Neural progenitor cell (in vitro differentiated cells): Measurements from ENCODE around the gene INCA1. TPM values are rescaled to one million over a fixed set of nuclear protein-coding genes. Genes with fewer than 3 reads are reported as not detected.

Experiments
- DNase-seq: peaks from one replicate; pipeline ENCODE4 v3.0.0-alpha.2; 2016; ENCODE audit warnings: low spot score
- H2AFZ ChIP-seq: fragments of 200-600 bp; sonication (generic); replicated peaks from 2 replicates; pipeline ENCODE4 v1.6.1; 2016; ENCODE audit warnings: antibody characterized with exemption
- H3F3A ChIP-seq: fragments of 200-600 bp; sonication (generic); 2 replicates; pipeline ENCODE4 v1.6.1; 2016; ENCODE audit warnings: antibody characterized with exemption, low read depth
- H3K27ac ChIP-seq: fragments of 200-600 bp; sonication (generic); 2 replicates; pipeline ENCODE4 v1.5.1; 2016; ENCODE audit warnings: mild to moderate bottlenecking
- H3K27me3 ChIP-seq: fragments of 200-600 bp; sonication (generic); 2 replicates; pipeline ENCODE4 v1.6.1; 2016; ENCODE audit warnings: mild to moderate bottlenecking, moderate library complexity
- H3K36me3 ChIP-seq: fragments of 200-600 bp; sonication (generic); 2 replicates; pipeline ENCODE4 v1.5.1; 2016
- H3K4me1 ChIP-seq: fragments of 200-600 bp; sonication (generic); 2 replicates; pipeline ENCODE4 v1.6.1; 2016; ENCODE audit warnings: mixed run types
- H3K4me2 ChIP-seq: fragments of 200-600 bp; sonication (generic); 2 replicates; pipeline ENCODE4 v1.6.1; 2016
- H3K4me3 ChIP-seq: fragments of 200-600 bp; sonication (generic); 2 replicates; pipeline ENCODE4 v1.5.1; 2016
- H3K79me2 ChIP-seq: fragments of 200-600 bp; sonication (generic); 2 replicates; pipeline ENCODE4 v1.6.1; 2016; ENCODE audit warnings: low read depth
- H3K9ac ChIP-seq: fragments of 200-600 bp; sonication (generic); 2 replicates; pipeline ENCODE4 v1.6.1; 2016
- H3K9me3 ChIP-seq: fragments of 200-600 bp; sonication (generic); 2 replicates; pipeline ENCODE4 v1.5.1; 2016; ENCODE audit warnings: low read depth
- H4K20me1 ChIP-seq: fragments of 200-600 bp; sonication (generic); 2 replicates; pipeline ENCODE4 v1.6.1; 2016; ENCODE audit warnings: low read depth
- H3K27ac Mint-ChIP-seq: 3 replicates; pipeline ENCODE4 v1.8.0; 2021; ENCODE audit warnings: mixed read lengths
- H3K27me3 Mint-ChIP-seq: 2 replicates; pipeline ENCODE4 v1.8.0; 2022; ENCODE audit warnings: low read depth, mild to moderate bottlenecking, inconsistent platforms, moderate library complexity, mixed read lengths; ENCODE audit not compliant: insufficient read depth
- H3K36me3 Mint-ChIP-seq: 3 replicates; pipeline ENCODE4 v1.8.0; 2021; ENCODE audit warnings: mixed read lengths
- H3K4me1 Mint-ChIP-seq: 3 replicates; pipeline ENCODE4 v1.8.0; 2021; ENCODE audit warnings: mixed read lengths
- H3K4me3 Mint-ChIP-seq: 3 replicates; pipeline ENCODE4 v1.8.0; 2021; ENCODE audit warnings: mild to moderate bottlenecking, moderate library complexity, mixed read lengths
- H3K9me3 Mint-ChIP-seq: 3 replicates; pipeline ENCODE4 v1.8.0; 2020; ENCODE audit warnings: mixed read lengths
- CTCF ChIP-seq: fragments of 200-600 bp; sonication (generic); IDR thresholded peaks from 2 replicates; pipeline ENCODE4 v1.5.1; 2017; ENCODE audit warnings: antibody characterized with exemption, mild to moderate bottlenecking
- EZH2 ChIP-seq: fragments of 200-600 bp; sonication (generic); IDR thresholded peaks from 2 replicates; pipeline ENCODE4 v1.6.1; 2017; ENCODE audit warnings: antibody characterized with exemption, mild to moderate bottlenecking, moderate library complexity
- EZH2phosphoT487 ChIP-seq: fragments of 200-600 bp; sonication (generic); IDR thresholded peaks from 2 replicates; pipeline ENCODE4 v1.6.1; 2017; ENCODE audit warnings: antibody characterized with exemption
- total RNA-seq: library from RNA; depleted of rRNA; stranded (reverse); fragments of >200 nt; gene quantifications from 2 replicates; pipeline ENCODE4 v1.2.3, GENCODE V29; 2015; ENCODE audit warnings: low replicate concordance

The INCA1 gene
- total RNA-seq, 1 donor from 2014 or later = 0.52 TPM

- no peaks in the 10 kb centered on the region for H3K9me3 ChIP-seq
- H3K36me3 Mint-ChIP-seq = peaks cover 21% of the 10 kb centered on the region
- no peak overlapping the region for H3K27ac ChIP-seq
- H4K20me1 ChIP-seq = no peaks in the 10 kb centered on the region
- no peaks in the 10 kb centered on the region for H3K27me3 ChIP-seq
- no peak overlapping the region for H3K4me2 ChIP-seq
- H3F3A ChIP-seq = peaks cover 27% of the 10 kb centered on the region
- DNase-seq = no peak
- peaks cover 13% of the 10 kb centered on the region for H3K4me1 ChIP-seq
- H3K9ac ChIP-seq = no peak overlapping the region
- H3K4me1 Mint-ChIP-seq = peaks cover 27% of the 10 kb centered on the region
- peaks cover 4% of the 10 kb centered on the region for H3K79me2 ChIP-seq
- H3K27ac Mint-ChIP-seq = no peak overlapping the region
- no peaks in the 10 kb centered on the region for H3K9me3 Mint-ChIP-seq
- H3K27me3 Mint-ChIP-seq = peaks cover 9% of the 10 kb centered on the region
- H2AFZ ChIP-seq = no peak overlapping the region
- no peak overlapping the region for H3K4me3 ChIP-seq
- no peak for TF ChIP-seq EZH2phosphoT487
- TF ChIP-seq EZH2 = no peak
- TF ChIP-seq CTCF = no peak
- H3K4me3 Mint-ChIP-seq = no peak overlapping the region
- no peaks in the 10 kb centered on the region for H3K36me3 ChIP-seq
Measured at GRCh38 chr17:4955091-4955490, 42.2 kb downstream of the INCA1 start.

- H3K4me1 ChIP-seq = peaks cover 13% of the 10 kb centered on the region
- H3K27ac Mint-ChIP-seq = peak overlapping the region; percentile 1
- H3K4me3 ChIP-seq = no peak overlapping the region
- no peaks in the 10 kb centered on the region for H3K36me3 ChIP-seq
- peaks cover 43% of the 10 kb centered on the region for H3F3A ChIP-seq
- H2AFZ ChIP-seq = no peak overlapping the region
- peaks cover 13% of the 10 kb centered on the region for H3K36me3 Mint-ChIP-seq
- peaks cover 27% of the 10 kb centered on the region for H3K4me1 Mint-ChIP-seq
- DNase-seq = no peak
- TF ChIP-seq EZH2phosphoT487 (no peak), EZH2 (no peak), CTCF (no peak)
- H3K9me3 ChIP-seq = no peaks in the 10 kb centered on the region
- H4K20me1 ChIP-seq = no peaks in the 10 kb centered on the region
- no peak overlapping the region for H3K27ac ChIP-seq
- no peak overlapping the region for H3K4me2 ChIP-seq
- peaks cover 5% of the 10 kb centered on the region for H3K79me2 ChIP-seq
- H3K9ac ChIP-seq = no peak overlapping the region
- peaks cover 9% of the 10 kb centered on the region for H3K27me3 Mint-ChIP-seq
- H3K27me3 ChIP-seq = no peaks in the 10 kb centered on the region
- no peaks in the 10 kb centered on the region for H3K9me3 Mint-ChIP-seq
- H3K4me3 Mint-ChIP-seq = peak overlapping the region; percentile 27
Measured at GRCh38 chr17:4953451-4953961, 43.8 kb downstream of the INCA1 start.

GRCh38 chr17:4951486-4951885 lies 45.8 kb downstream of the INCA1 start:
- Histone ChIP-seq H3K9me3 (no peaks in the 10 kb centered on the region), H3F3A (peaks cover 55% of the 10 kb centered on the region), H3K79me2 (peaks cover 25% of the 10 kb centered on the region), H3K36me3 (no peaks in the 10 kb centered on the region), H3K4me1 (peaks cover 17% of the 10 kb centered on the region), H3K9ac (no peak overlapping the region), H2AFZ (no peak overlapping the region), H3K27ac (peak overlapping the region; percentile 85), H3K27me3 (no peaks in the 10 kb centered on the region), H3K4me2 (peak overlapping the region; percentile 87), H3K4me3 (peak overlapping the region; percentile 77), H4K20me1 (peaks cover 14% of the 10 kb centered on the region)
- H3K27ac Mint-ChIP-seq = peak overlapping the region; percentile 96
- H3K4me1 Mint-ChIP-seq = peaks cover 33% of the 10 kb centered on the region
- no peaks in the 10 kb centered on the region for H3K9me3 Mint-ChIP-seq
- peaks cover 12% of the 10 kb centered on the region for H3K27me3 Mint-ChIP-seq
- peak overlapping the region; percentile 85 for H3K4me3 Mint-ChIP-seq
- H3K36me3 Mint-ChIP-seq = peaks cover 12% of the 10 kb centered on the region
- no peak for DNase-seq
- TF ChIP-seq EZH2phosphoT487 (no peak), CTCF (no peak), EZH2 (no peak)
